HG02623 (cell line): Measurements from ENCODE around the gene SHROOM4.

Experiments
- ATAC-seq: cut with Tn5 transposase; IDR thresholded peaks from one replicate; pipeline ENCODE4 v1.9.1; 2021; ENCODE audit warnings: moderate library complexity; ENCODE audit not compliant: unreplicated experiment

The SHROOM4 gene

DNA sequence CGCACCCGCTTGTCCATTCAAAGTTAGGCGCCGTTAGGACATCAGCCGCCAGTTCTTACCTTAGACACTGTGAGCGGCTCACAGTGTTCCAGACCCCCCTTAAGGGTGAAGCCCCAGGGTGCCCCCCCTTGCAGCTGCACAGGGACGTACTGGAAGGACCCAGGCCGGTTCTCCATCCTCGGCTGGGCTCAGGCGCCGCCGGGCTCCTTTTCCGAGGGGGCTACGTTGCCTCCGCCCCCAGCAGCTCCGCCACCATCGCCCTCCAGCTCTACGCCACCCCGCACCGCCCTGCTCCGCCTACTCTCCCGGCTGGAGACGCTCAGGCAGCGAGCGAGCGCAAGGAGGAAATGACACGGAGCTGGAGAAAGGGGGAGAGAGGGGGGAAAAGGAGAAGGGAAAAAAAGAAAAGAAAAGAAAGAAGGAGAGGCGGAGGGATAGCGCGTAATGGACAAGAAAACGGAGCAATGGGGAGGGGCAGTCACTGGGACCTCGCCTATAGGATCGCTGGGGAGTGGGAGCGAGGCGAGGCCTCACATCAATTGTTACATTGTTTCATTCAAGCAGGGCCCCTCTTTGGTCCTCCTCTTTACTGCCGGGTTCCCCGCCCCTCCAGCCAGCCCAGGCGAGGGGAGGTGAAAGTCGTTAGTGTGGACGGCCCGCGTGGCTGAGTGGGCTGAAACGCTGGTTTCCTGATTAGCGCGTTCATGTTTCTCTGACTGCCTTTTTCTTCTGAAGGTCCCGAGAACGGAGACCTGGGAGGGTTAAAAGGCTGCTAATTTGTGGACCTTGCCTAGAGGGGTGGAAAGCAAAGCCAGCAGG is at the start of gene SHROOM4:
TSS of gene SHROOM4 (minus strand) at position 352 of the 819 bp plus-strand sequence. CDS start at position 176, 176 bp downstream.
- ATAC-seq: no peak

- ATAC-seq: no peak
Observed at GRCh38 chrX:50863471-50863870, 49.5 kb upstream of the SHROOM4 start.

DNA sequence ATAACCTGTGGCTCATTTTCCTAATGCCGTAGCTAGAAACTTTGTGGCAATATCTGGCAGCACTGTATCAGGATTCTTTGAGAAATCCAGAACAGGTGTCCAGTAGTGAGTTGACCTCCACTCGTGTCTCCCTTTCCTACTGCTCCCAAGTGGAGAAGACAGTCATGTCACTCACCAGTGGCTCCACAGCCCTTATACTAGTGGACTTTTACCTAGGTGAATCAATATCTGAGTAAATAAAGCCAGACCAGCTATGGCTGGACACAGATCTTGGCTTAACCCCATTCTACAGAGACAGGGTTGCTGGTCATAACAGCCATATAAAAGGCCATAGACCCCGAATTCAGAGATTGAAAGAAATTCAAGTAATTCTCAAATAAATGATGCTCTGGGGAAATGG is 46.5 kb upstream of the SHROOM4 start:
- ATAC-seq: no peak

- ATAC-seq: no peak
Observed at GRCh38 chrX:50858548-50858947, 44.6 kb upstream of the SHROOM4 start.

- no peak for ATAC-seq
Observed at GRCh38 chrX:50853399-50853798, 39.4 kb upstream of the SHROOM4 start.

- no peak for ATAC-seq
Observed at GRCh38 chrX:50852524-50852923, 38.5 kb upstream of the SHROOM4 start.

GRCh38 chrX:50842221-50842620 is 28.2 kb upstream of the SHROOM4 start:
- no peak for ATAC-seq

DNA sequence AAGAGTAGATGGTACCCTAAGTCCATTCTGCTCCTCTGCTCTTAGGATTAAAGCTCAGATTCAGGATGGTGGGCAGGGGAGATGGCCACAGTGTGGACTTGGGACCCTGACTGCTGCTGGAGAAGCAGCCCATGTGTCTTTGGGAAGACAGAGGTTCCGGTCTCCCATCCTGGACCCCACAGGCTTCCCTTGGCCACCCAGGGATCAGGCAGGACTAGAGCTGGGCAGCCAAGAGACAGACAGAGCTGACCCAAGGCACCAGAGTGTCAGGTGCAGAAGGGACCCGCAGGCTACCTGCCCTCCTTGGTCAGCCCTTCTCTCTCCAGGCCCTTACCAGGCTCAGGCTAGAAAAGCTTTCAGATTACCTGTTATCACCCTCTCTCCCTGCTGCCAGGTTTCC is 25.7 kb upstream of the SHROOM4 start:
- no peak for ATAC-seq

DNA sequence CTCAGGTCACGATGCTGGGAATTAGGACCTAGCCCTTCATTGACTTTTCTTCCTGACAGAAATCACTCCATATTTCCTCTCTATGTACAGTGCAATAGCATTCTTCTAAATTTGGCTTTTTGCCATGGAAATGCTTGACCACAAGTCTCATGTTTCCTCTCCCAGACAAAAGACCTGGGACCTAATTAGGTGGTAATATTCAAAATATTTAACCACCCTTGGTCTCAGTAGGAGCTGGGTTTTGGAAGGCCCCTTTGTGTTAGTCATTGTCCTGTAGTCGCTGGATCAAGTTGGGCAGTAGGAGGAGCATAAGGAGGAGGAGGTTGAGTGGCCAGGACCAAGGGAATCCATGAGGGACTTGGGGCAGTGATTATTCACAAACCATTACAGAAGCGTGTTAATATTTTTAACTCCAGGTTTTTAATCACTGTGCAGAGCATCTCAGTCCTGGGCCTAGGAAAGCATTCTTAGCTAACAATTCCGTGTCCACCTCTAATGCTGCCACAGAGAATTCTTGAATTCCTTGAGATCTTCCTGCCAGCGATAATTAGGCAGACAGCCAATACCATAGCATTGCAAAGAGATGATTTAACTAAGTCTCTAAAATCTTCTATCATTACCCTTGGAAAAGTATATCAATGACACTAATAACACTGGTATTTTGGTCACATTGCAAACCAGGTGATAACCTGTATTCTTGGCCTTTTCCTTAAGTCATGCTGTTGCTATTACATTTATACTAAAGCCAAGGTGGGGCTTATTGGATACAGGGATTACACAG is 25.0 kb upstream of the SHROOM4 start:
- ATAC-seq: no peak

- no peak for ATAC-seq
Observed at GRCh38 chrX:50827996-50828395, 14.0 kb upstream of the SHROOM4 start.

DNA sequence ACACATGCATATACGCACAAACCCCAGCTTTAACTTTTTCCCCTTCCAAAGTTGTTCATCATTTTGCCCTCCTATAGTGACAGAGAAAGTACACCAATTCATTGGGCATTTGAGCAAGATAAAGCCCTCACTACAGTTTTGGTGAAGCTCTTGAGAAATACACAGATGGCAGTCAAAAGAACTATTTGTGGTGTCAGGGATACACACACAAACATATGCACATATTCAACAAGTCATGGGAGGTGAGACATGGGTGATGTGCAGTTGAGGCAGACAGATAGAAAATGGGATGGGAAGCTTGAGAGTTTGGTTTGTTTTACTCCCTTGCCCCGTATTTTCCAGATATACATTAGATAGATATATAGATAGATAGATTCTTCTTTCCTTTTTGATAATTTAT is 11.8 kb upstream of the SHROOM4 start:
- no peak for ATAC-seq

- ATAC-seq: no peak
Observed at GRCh38 chrX:50818986-50819385, 5.0 kb upstream of the SHROOM4 start.

DNA sequence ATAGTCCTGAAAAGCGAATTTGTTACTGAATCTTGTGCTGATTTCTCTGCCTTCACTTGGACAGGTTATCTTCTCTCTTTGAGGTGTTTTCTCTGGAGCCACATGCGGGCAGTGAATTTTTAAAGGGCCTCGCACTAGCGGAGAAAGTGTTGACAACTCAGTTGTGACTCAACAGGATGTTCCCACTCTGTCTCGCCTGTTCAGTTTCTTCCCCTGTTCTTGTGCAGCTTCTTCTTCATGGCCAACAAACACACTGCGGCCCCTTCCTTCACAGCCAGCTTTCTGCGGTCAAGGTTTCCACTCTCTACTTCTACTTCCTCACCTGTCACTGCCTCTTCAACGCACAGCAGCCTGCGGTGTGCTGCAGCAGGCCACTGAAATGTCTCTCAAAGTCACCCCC is 1.1 kb upstream of the SHROOM4 start:
- no peak for ATAC-seq

- no peak for ATAC-seq
Observed at GRCh38 chrX:50814701-50815100, 707 bp upstream of the SHROOM4 start.

DNA sequence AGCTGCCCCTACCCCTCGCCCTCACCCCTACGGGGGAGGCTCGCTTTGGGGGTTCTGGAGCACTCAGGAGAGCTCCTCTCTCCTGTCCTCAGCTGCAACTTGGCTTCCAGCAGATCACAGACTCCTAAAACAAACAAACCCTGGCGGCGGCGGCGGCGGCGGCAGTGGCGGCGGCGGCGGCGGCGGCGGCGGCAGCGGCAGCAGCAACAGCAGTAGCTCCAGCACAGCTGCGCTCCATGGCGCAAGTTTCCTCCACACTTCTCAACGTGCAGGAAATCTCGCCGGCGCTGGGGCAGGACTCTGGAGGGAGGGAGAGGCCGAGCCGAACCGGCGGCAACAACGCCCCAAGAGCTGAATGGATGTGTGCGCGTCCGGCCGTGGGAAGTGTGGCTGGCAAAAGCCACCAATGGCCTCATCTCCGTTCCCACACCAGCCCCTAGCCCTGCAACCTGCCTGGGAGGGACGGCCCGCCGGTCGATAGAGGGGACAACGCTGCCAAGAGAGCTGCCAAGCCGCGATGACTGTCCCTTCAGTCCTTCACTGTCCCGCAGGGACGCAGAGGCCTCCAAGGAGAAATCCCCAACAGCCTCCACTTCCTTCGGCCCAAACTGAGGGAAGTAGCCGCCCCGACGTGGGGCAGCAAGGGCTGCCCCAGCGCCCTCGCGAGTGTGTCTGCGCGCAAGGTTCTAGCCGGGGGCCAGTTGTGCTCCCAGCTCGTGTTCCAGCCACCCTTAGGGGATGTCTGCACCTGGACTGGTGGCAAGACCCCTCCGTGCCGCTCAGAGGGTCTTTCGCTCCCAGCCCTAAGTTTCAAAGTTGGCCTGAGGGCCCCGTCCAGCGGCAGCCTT is 775 bp downstream of the SHROOM4 start:
- ATAC-seq: no peak

DNA sequence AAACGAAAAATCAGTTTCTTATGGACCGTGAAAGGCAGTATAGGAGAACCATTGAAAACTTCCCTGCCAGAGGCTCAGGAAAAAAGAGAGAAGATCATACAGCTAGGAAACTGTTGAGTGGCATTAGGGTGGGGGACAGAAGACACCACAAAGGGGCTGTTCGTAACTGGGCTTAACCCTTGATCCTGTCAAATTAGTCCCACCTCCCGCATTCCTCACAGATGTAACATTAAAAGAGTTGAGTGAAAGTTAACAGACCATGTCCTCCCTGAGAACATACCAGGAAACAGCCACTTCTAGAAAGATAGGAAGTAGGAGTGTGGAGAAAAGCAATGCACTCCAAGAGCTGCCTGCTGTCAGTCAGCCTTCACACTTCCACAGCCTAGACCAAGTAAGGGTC is 8.7 kb downstream of the SHROOM4 start:
- no peak for ATAC-seq

GRCh38 chrX:50801135-50801534 is 12.9 kb downstream of the SHROOM4 start:
- ATAC-seq: no peak

DNA sequence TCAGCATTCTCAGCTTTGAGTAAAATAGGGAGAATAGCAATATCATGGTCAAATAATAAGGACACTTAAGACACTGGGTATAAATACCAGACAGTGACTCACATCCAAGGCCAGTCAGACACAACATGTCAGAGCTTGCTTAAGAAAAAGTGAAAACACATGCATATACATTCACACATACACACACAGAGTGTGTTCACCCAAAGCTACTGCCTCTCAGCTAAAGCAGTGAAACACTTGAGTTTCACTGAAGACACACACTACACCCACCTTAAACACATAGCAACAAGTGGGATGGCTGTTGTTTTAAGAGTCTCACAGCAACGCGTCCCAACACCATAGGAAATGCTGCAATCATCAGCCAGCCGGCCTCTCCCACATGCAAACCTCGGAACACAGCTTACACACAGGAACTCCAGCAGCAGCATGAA is 14.4 kb downstream of the SHROOM4 start:
- ATAC-seq: no peak

- ATAC-seq: no peak
Observed at GRCh38 chrX:50798783-50799182, 15.2 kb downstream of the SHROOM4 start.

DNA sequence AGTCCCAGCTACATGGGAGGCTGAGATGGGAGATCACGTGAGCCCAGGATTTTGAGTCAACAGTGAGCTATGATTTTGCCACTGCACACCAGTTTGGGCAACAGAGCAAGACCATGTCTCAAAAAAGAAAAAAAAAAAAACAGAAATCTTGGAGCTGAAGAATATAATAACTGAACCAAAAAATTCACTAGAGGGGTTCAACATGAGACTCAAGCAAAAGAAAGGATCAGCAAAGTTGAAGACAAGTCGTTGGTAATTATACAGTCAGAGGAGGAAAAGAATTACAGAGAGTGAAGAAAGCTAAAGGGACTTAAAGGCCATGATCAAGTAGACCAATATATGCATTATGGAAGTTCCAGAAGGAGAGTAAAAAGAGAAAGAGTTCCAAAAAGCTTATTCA is 26.9 kb downstream of the SHROOM4 start:
- no peak for ATAC-seq

DNA sequence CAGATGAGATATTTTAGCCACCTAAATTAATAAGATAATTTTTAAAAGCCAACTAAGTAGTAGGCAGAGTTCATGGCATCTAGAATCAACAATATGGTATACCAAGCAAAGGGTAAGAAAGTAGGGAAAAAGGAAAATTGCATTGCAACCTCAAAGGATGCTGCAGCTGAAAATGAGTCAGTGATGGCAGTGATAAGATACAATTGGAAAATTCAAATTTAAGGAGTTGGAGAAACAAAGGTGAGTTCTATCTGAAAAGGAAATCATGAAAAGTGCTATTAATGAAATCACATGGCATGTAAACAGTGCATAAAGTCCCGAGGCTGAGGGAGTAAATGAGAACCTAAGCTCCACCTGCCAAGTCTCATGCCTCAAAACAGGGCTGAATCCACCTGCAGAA is 33.9 kb downstream of the SHROOM4 start:
- no peak for ATAC-seq
